NOMO-1 (cell line): ENCODE measurements around the gene PIP5K1B.
A peak's percentile ranks its signal among the peaks of the same experiment; 100 is the strongest.

Source experiments
- DNase-seq, 2 experiments: peaks; one replicate each; lab custom pipeline; 2025; ENCODE audit not compliant: unreplicated experiment in 2 of 2; lab: John Stamatoyannopoulos, UW

PIP5K1B gene

DNA sequence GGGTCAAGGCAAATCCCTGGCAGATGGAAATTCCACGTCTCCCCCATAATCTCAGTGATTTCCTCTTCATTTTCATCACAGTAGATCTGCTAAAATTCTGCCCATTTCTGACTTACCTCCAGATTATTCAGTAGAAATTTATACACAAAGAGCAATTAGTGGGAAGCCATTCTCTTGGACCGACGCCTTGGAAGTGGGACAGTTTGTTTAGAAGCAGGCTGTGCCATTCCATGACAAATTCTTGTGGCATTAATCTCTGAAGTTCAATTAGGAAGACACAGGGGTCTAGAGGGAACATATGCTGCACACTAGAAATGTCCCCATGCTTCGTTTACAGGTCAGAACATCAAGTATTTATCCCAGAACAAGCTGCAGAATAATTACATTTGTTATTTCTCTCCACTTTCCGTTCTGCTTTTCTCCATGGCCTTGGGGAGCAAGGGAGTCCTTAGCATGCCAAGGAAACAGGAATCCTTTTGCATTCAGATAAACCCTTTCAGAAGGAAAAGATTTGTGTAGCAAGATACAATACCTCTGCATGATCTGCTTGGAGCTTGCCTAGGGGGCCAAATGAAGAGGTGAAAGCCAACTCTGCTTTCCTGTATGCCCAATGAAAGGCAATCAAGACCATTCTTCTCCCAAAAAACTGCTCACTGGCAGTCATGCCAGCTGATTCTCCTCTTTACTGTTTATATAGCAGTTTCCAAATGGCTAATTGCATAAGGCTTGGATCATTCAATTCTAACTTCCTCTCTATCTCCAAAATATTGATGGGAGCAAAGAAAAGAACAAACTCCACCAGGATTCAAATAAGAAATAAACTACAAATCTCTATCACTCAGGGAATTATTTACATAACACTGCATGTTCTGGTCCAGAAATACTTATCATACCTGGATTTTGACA lies 311.4 kb downstream of the PIP5K1B start:
- no peak for DNase-seq

DNA sequence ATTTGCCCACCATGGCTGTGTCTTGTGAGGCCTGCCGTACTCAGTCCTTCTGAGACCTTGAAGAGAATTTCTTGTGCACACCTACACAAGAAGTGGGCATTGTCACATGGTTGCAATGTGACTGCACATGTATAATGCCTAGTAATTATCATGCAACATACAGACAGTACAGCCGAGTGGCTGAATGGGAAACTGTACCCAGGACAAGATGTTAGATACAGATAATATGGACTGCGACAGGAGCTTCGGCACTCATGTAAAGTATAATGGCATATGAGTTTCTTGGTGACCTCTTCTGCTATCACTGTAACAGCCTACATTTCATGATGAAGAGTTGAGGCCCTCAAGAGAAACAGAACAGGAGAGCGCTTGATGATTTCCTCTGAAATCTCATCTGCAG lies 313.7 kb downstream of the PIP5K1B start:
- no peak for DNase-seq

DNA sequence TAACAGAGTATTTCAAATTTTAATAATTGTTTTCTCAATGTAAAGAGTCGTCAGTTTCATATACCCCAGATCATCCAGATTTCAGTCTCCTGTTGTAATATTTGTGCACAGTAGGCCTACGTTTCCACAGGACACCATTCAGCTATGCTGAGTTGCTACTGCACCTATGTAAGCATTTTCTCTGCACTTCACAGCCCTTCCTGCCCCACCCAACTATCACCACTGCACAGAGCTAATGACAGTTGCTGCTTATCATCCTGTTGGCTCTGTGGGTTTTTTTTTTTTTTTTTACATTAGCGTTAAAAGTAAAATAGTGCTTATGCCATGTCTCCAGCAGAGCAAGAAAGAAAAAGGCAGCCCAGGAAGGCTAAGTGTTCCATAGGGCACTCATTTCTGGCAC lies 314.8 kb downstream of the PIP5K1B start:
- DNase-seq = no peak

DNA sequence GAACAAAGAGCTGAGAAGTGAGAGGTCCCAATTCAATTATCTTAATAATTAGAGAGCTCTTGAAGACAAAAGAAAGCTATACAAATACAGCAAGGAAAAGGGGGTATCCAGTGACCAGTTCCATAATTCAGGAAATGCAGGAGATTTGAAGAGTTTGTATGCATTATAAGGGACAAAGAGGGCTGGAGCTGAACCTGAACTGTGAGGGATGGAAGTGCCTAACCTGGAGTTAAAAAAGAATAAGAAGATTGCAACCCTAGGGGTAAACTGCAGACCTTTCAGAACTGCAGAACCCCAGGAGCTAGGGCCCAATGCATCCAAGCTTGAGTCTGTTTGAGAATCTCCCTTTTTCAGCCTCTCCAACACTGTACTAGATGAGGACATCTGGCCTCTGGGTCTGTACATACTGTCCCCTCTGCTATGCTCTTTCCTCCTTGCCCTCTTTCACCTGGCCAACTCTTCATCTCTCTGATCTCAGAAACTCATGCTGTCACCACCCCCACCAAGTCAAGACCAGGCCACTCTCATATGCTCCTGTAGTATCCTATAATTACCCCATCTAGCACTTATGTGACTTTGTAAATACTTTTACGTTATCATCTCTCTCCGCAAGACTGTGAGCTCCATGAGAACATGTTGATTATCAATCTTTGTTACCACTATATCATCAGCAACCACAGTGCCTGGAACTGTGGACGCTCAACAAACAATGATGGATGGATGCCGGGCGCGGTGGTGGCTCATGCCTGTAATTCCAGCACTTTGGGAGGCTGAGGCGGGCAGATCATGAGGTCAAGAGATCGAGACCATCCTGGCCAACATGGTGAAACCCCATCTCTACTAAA lies 315.5 kb downstream of the PIP5K1B start:
- no peak for DNase-seq

DNA sequence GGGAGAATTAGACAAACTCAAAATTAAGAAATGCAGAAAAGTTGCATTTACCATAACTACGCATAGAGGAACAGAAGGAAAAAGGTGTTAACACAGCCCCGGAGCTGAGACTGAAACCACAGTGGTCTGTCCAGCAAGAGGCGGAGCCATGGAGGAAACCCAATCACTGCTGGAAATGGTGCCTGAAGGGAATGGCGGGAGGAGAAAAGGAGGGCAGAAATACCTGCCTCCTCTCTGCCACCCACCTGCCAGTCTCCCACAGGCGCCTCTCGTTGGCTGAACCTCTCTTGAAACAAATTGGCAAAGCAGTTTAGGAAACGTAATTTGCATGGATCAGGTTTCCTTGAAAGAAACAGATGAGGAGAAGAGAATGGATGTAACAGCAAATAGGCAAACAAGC lies 318.6 kb downstream of the PIP5K1B start:
- no peak for DNase-seq

DNA sequence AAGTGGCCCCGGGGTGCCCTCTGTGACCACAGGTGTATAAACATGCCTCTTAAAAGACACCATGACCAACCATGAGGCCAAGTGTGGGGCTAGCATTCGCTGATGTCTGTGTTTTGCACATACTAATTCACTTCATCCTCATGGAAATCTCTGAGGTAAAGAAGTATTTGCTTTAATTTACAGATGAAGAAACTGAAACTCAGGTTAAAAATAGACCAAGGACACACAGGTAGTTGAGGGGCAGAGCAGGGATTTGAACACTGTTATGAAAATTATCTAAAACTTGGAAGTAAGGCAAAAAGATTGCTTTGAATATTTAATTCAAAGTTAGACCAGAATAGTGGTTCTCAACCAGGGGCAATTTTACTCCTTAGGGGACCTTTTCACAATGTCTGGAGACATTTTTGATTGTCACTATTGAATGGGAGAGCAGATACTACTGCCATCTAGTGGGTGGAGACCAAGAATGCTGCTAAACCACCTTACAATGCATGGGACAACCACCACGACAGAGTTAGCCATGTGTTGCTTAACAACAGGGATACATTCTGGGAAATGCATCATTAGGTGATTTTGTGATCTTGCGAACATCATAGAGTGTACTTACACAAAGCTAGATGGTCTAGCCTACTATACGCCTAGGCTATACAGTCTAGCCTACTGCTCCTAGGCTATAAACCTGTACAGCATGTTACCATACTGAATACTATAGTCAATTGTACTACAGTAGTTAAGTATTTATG lies 322.5 kb downstream of the PIP5K1B start:
- peak in 1 of 2 experiments; percentile 42 for DNase-seq

DNA sequence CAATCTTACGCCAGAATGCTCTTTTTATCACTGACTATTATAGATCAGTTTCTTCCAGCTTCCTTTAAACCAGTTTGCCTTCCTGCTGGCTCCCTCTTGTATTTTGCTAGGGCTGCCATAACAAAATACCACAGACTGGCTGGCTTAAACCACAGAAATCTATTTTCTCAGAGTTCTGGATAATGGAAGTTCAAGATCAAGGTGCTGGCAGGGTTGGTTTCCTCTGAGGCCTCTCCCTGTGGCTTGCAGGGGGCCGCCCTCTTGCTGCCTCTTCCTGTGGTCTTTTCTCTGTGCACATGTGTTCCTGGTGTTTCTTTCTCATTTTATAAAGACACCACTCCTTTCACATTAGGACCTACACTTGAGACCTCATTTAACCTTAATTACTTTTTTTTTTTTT lies 323.7 kb downstream of the PIP5K1B start:
- DNase-seq = no peak

DNA sequence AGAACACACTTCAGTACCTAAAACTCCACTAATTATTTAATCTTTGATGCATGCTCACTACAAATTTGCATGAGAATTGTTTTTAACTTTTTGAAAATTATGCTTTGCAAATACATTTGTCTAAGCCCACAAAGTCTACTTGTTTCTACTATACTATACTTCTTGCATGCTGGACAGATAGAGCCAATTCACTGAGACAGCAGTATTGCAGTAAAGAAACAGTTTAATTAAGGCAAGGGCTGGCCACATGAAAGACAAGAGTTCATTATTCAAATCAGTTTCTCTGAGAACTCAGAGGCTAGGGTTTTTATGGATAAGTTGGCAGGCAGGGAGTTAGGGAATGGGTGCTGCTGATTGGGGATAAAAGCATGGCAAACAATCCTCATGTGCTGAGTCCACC lies 324.5 kb downstream of the PIP5K1B start:
- no peak for DNase-seq

DNA sequence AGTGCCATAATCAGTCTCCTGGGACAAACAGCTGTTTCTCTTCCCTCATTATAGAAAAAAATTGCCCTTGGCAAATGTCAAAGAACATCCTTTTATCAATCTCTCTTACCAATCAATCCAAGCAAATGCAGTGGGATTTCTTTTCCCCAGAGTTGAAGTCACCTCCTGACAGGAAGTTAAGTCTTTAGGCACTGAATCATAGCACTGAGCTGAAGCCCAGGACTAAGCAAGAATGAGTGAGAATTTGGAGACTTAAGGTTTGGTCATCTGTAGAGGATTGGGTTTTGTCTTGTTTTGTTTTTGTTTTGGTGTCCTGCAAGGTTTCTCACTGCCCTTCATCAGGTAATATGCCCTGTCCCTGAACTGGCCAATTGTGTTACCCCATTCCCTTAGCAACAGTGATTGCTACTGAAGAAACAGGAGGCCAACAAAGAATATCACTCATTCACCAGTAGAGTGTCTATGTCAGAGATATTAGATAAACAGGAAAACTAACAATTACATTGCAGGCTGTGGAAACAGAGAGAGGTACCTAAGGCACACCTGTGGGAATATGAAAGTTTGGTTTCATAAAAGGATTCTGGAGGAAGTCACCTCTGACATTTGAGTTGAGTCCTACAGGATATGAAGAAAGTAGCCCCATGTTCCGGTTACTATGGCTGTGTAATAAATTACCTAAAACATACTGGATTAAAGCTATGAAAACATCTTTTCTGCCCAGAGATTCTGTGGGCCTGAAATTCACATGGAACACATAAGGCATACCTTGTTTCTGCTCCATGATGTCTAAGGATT lies 326.0 kb downstream of the PIP5K1B start:
- DNase-seq = no peak

DNA sequence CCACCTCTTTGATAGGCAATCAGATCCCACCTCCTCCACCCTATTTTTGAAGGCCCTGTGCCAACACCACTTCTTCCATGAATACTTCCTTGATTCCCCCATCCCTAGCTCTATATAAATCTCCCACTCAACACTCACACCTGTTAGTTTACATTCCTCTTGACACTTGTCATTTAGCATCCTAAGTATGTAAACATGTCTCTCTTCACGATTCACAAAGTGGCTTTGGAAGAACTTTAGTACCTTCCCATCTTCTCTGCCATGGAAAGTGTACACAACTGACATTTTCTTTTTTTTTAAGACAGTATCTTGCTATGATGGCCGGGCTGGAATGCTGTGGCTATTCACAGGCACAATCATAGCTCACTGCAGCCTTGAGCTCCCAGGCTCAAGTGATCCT lies 329.0 kb downstream of the PIP5K1B start:
- DNase-seq = no peak

DNA sequence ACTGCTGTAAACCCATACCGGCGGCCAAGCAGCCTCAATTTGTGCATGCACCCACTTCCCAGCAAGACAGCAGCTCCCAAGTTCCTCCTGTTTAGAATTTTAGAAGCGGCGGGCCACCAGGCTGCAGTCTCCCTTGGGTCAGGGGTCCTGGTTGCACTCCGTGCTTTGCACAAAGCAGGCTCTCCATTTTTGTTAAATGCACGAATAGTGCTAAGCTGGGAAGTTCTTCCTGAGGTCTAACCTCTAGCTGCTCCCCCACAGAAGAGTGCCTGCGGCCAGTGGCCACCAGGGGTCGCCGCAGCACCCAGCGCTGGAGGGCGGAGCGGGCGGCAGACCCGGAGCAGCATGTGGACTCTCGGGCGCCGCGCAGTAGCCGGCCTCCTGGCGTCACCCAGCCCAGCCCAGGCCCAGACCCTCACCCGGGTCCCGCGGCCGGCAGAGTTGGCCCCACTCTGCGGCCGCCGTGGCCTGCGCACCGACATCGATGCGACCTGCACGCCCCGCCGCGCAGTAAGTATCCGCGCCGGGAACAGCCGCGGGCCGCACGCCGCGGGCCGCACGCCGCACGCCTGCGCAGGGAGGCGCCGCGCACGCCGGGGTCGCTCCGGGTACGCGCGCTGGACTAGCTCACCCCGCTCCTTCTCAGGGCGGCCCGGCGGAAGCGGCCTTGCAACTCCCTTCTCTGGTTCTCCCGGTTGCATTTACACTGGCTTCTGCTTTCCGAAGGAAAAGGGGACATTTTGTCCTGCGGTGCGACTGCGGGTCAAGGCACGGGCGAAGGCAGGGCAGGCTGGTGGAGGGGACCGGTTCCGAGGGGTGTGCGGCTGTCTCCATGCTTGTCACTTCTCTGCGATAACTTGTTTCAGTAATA lies 330.6 kb downstream of the PIP5K1B start, which contains the start of gene FXN:
Gene FXN, plus strand, starts transcription at position 315 of the 871 bp plus-strand sequence. Its CDS starts 31 bp downstream, at position 346.
- DNase-seq = peak; percentile 28 to 36

DNA sequence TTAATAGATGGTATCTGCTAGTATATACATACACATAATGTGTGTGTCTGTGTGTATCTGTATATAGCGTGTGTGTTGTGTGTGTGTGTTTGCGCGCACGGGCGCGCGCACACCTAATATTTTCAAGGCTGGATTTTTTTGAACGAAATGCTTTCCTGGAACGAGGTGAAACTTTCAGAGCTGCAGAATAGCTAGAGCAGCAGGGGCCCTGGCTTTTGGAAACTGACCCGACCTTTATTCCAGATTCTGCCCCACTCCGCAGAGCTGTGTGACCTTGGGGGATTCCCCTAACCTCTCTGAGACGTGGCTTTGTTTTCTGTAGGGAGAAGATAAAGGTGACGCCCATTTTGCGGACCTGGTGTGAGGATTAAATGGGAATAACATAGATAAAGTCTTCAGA lies 331.3 kb downstream of the PIP5K1B start:
- DNase-seq = no peak

DNA sequence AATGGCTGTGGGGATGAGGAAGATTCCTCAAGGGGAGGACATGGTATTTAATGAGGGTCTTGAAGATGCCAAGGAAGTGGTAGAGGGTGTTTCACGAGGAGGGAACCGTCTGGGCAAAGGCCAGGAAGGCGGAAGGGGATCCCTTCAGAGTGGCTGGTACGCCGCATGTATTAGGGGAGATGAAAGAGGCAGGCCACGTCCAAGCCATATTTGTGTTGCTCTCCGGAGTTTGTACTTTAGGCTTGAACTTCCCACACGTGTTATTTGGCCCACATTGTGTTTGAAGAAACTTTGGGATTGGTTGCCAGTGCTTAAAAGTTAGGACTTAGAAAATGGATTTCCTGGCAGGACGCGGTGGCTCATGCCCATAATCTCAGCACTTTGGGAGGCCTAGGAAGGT lies 331.8 kb downstream of the PIP5K1B start:
- DNase-seq = no peak

DNA sequence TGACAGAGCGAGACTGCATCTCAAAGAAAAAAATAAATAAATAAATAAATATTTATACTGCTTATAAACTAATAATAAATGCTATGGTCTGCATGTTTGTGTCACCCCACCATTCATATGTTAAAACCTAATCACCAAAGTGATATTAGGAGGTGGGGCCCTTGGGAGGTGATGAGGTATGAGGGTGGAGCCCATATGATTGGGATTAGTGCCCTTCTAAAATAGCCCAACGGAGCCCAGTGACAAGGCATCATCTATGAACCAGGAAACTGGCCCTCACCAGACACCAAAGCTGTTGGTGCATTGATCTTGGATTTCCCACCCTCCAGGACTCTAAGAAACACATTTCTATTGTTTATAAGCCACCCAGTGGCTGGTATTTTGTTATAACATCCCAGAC lies 335.6 kb downstream of the PIP5K1B start:
- no peak for DNase-seq

DNA sequence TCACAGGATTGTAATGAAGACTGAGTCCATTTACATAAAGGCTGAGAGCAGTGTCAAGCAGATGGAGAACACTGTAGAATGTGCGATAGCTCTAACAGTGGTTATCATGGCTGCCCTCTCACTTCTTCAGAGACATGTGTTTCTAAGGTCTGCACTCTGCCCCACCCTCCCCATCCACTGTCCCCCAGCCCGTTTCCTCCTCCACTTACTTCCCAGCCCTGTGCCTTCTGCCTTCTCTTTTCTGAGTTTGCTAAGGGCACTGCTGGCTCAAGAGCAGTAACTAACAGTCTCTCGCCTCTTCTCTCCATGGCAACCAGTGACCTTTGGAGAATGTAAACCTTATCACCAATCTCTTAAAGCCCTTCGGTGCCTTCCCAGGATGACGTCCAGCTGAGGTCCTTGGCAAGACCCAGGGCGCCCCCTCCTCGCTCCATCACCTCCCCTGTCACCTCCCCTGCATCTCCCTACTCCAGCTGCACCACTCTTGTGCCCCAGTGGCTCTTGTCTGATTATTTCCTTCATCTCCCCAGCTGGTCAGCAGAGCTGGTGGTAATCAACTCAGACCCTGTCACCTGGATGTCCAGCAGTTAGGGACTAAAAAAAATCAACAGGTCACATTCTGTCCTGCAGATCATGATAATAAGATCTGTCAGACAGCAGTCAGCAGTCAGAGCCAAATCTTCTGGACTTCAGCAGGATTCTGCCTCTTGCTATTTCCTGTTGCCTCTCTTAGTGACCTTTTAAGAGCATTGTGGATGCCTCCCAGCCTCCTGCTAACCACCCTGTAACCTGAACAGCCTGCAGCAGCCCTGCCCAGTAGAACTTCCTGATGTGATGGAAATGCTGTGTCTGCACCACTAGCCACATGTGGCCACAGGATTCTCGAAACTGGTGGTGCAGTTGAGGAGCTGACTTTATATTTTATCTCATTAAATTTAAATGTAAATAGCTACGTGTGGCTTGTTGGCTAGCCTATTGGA lies 339.5 kb downstream of the PIP5K1B start:
- DNase-seq = no peak

DNA sequence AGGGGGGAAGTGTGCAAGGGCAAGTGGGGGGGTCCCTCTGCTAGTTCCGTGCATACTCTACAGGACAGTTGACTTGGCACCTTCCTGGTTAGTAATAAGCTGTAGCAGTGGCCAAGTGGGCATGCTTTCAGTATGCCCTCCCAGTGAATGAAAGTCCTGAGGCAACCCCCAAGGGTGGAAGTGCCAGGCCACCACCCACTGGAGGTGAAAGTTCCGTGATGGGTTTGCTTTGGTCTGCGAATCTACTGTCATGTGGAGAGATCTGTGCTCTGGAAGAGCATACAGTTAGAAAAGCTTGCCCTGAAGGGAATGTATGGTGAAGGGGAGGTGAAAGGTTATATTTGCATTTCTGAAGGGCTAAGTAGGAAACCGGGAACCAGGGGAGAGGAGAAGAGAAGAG lies 340.8 kb downstream of the PIP5K1B start:
- DNase-seq = no peak

DNA sequence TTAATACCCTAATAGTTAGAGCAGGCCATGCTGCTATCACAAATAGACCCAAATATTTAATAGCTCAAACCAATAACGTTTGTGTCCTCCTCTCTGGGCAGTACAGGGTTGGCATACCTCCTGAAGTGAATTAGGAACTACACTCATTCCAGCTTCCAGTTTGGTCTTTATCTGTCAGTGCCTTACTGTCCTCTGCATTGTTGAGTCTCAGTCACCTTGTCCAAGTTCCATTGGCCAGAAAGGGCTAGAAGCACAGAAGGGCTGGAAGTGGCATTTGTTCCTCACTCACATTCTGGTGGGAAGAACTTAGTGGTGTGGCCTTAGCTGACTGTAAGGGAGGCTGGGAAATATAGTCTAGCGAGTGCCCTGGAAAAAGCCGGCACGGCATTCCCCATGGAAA lies 341.7 kb downstream of the PIP5K1B start:
- DNase-seq = no peak

DNA sequence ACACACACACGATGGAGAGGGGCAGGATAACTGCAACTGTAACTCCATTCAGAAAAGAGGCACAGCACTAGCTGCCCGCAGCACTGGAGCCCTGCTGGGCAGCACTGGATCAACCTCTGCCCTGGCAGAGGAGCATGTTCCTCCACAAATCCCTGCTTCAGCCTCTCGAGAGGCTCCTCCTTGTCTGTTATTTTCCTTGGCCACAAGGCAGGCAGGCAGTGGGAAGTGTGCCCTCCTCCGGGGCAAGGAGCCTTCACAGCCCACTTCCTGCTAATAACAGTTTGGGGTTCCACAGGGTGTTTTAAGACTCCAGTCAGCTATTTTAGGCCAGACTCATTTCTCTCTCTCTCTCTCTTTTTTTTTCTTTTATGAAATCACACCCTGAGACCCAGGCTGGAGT lies 342.3 kb downstream of the PIP5K1B start:
- no peak for DNase-seq
